Kidney (tissue), 14 donors: ENCODE measurements around the gene TSPAN32. TPM values are rescaled to one million over a fixed set of nuclear protein-coding genes. Genes with fewer than 3 reads are reported as not detected.
A peak's percentile ranks its signal among the peaks of the same experiment; 100 is the strongest.
"Not testable (repeated sequence)": the region's sequence is repeated elsewhere in the genome, so short reads cannot be mapped to it uniquely, and the experiment has no call there.

Source experiments
- DNase-seq, 5 donors: peaks; one replicate each; pipeline ENCODE4 v3.0.0-alpha.2; 2013 to 2020
- FAIRE-seq: peaks from 2 replicates; lab custom pipeline; 2012; peaks lifted over from hg19 to GRCh38; lab: Jason Lieb, UNC
- H3K27ac ChIP-seq, 2 donors: one replicate each; pipeline ENCODE4 v1.7.0; 2013; ENCODE audit warnings: low read depth in 2 of 2, low read length in 2 of 2, inconsistent platforms in 1 of 2
- H3K27me3 ChIP-seq: one replicate; pipeline ENCODE4 v1.7.1; 2013; ENCODE audit warnings: low read length, inconsistent platforms; ENCODE audit not compliant: control insufficient read depth, insufficient read depth
- H3K36me3 ChIP-seq, 3 donors: one replicate each; pipeline versions ENCODE4 v1.7.0 to v1.7.1; 2013; ENCODE audit warnings: low read length in 3 of 3, control low read depth in 1 of 3, inconsistent platforms in 1 of 3; ENCODE audit not compliant: insufficient read depth in 3 of 3, control insufficient read depth in 2 of 3
- H3K4me1 ChIP-seq, 3 donors: one replicate each; pipeline versions ENCODE4 v1.7.0 to v1.7.1; 2013; ENCODE audit warnings: low read length in 3 of 3, inconsistent platforms in 1 of 3, low read depth in 1 of 3; ENCODE audit not compliant: control insufficient read depth in 2 of 3, insufficient read depth in 2 of 3
- H3K4me3 ChIP-seq, 3 donors: one replicate each; pipeline versions ENCODE4 v1.7.0 to v1.8.1; 2013; ENCODE audit warnings: low read length in 3 of 3, control low read depth in 1 of 3, inconsistent platforms in 1 of 3
- H3K9ac ChIP-seq, 3 donors: one replicate each; pipeline versions ENCODE4 v1.7.0 to v1.7.1; 2013; ENCODE audit warnings: low read length in 3 of 3, control low read depth in 1 of 3, inconsistent platforms in 1 of 3
- H3K9me3 ChIP-seq, 3 donors: one replicate each; pipeline versions ENCODE4 v1.7.0 to v1.7.1; 2013; ENCODE audit warnings: low read length in 3 of 3, control low read depth in 1 of 3, inconsistent platforms in 1 of 3; ENCODE audit not compliant: control insufficient read depth in 2 of 3, insufficient read depth in 1 of 3
- CTCF ChIP-seq: IDR thresholded peaks from 3 replicates; pipeline ENCODE4 v1.5.1; 2012; ENCODE audit warnings: mild to moderate bottlenecking, moderate library complexity, borderline replicate concordance; ENCODE audit not compliant: insufficient read depth; ENCODE audit errors: extremely low read depth
- intact Hi-C: fragments of 100-400 bp; cut with DNase I; formaldehyde crosslinking; loops from one replicate; pipeline ENCODE4 v1.11.1; 2022
- polyA plus RNA-seq: library from polyadenylated mRNA; stranded (reverse); fragments of 350-450 nt; fragmentation: Illumina TruSeq; extraction: RNeasy Lipid Tissue Mini Kit (QIAGEN cat#74804); gene quantifications from one replicate; pipeline ENCODE4 v1.2.3, GENCODE V29; 2014; ENCODE audit warnings: low read depth, low replicate concordance; ENCODE audit not compliant: insufficient read depth
- total RNA-seq: library from RNA; stranded (reverse); fragmentation: NEBNext Ultra II Directional; extraction: Animal tissue kit (Norgen Biotek cat#: 25700); gene quantifications from one replicate; pipeline ENCODE4 v1.2.1, GENCODE V29; 2021
- donor health status: control.
- donor health status: control.
- donor health status: control.
- donor health status: control.
- donor health status: control.
- donor health status: DM: yes; HTN: yes; CAD: no.
- donor health status: Normal renal cell carcinoma (clear cell type).

The TSPAN32 gene
- total and polyA plus RNA-seq, 2 donors from 2014 or later, result 0.75 to 6.1 TPM

- H3K36me3 ChIP-seq, result no peaks in the 10 kb centered on the region
- intact Hi-C loops, result no loop called here
- H3K9ac ChIP-seq, result no peak overlapping the region
- no peak for TF ChIP-seq CTCF
- no peaks in the 10 kb centered on the region for H3K27me3 ChIP-seq
- FAIRE-seq (no peak), DNase-seq (no peak)
- H3K4me1 ChIP-seq, result no peaks in the 10 kb centered on the region
- no peak overlapping the region for H3K27ac ChIP-seq
- no peak overlapping the region for H3K4me3 ChIP-seq
- H3K9me3 ChIP-seq, result no peaks in the 10 kb centered on the region
Measured at GRCh38 chr11:2363130-2363529, 61.3 kb downstream of the TSPAN32 start.

- Histone ChIP-seq H3K4me1 (no peaks in the 10 kb centered on the region), H3K9ac (no peak overlapping the region), H3K36me3 (no peaks in the 10 kb centered on the region), H3K4me3 (no peak overlapping the region), H3K27me3 (no peaks in the 10 kb centered on the region), H3K9me3 (no peaks in the 10 kb centered on the region), H3K27ac (no peak overlapping the region)
- intact Hi-C loops, result no loop called here
- FAIRE-seq, result no peak
- no peak for DNase-seq
- no peak for TF ChIP-seq CTCF
Measured at GRCh38 chr11:2363577-2364370, 62.0 kb downstream of the TSPAN32 start.

- H3K4me1 ChIP-seq, H3K36me3 ChIP-seq, H3K27ac ChIP-seq, H3K9me3 ChIP-seq, DNase-seq, H3K9ac ChIP-seq, H3K27me3 ChIP-seq, H3K4me3 ChIP-seq, intact Hi-C loops, FAIRE-seq: not testable (repeated sequence)
Measured at GRCh38 chr11:2364386-2364785, 62.6 kb downstream of the TSPAN32 start.

- no peak overlapping the region for H3K9ac ChIP-seq
- no peaks in the 10 kb centered on the region for H3K9me3 ChIP-seq
- no peaks in the 10 kb centered on the region for H3K36me3 ChIP-seq
- DNase-seq (peak in 1 of 5 donors; percentile 59), FAIRE-seq (no peak)
- no peak for TF ChIP-seq CTCF
- no peaks in the 10 kb centered on the region for H3K4me1 ChIP-seq
- H3K27me3 ChIP-seq, result no peaks in the 10 kb centered on the region
- no peak overlapping the region for H3K27ac ChIP-seq
- no peak overlapping the region for H3K4me3 ChIP-seq
- intact Hi-C loops, result no loop called here
Measured at GRCh38 chr11:2365571-2366210, 63.9 kb downstream of the TSPAN32 start.
